AG10803 (cell line): ENCODE results near the gene EHBP1.
A peak's percentile ranks its signal among the peaks of the same experiment; 100 is the strongest.

ENCODE experiments used
- DNase-seq: peaks from one replicate; pipeline ENCODE4 v3.0.0; 2010; ENCODE audit warnings: low read depth
- H3K4me3 ChIP-seq: 2 replicates; pipeline ENCODE4 v1.5.1; 2011; ENCODE audit warnings: mild to moderate bottlenecking, low read length, control low read depth
- CTCF ChIP-seq: conservative IDR thresholded peaks from 2 replicates; pipeline ENCODE4 v1.5.1; 2011; ENCODE audit warnings: mild to moderate bottlenecking, low read length, control low read depth, inconsistent platforms

The EHBP1 gene

GRCh38 chr2:62931536-62931935 is 226.0 kb downstream of the EHBP1 start:
- H3K4me3 ChIP-seq = no peak overlapping the region
- no peak for TF ChIP-seq CTCF

GRCh38 chr2:62933398-62933917 is 227.9 kb downstream of the EHBP1 start:
- no peak overlapping the region for H3K4me3 ChIP-seq
- DNase-seq = no peak
- no peak for TF ChIP-seq CTCF

More at GRCh38 chr2:62931536-62931935, 226.0 kb downstream of the EHBP1 start:
- DNase-seq = no peak

- no peak for TF ChIP-seq CTCF
- no peak overlapping the region for H3K4me3 ChIP-seq
- DNase-seq = peak; percentile 10
Measured at GRCh38 chr2:62934517-62934916, 229.0 kb downstream of the EHBP1 start.

GRCh38 chr2:62938126-62938525 is 232.6 kb downstream of the EHBP1 start:
- peak; percentile 48 for DNase-seq
- TF ChIP-seq CTCF = no peak

GRCh38 chr2:62939735-62940491 is 234.4 kb downstream of the EHBP1 start:
- DNase-seq = peak; percentile 88
- no peak for TF ChIP-seq CTCF
- no peak overlapping the region for H3K4me3 ChIP-seq

More at GRCh38 chr2:62938126-62938525, 232.6 kb downstream of the EHBP1 start:
- no peak overlapping the region for H3K4me3 ChIP-seq

GRCh38 chr2:62940697-62941096 is 235.2 kb downstream of the EHBP1 start:
- no peak for DNase-seq
- no peak for TF ChIP-seq CTCF
- no peak overlapping the region for H3K4me3 ChIP-seq

- DNase-seq = no peak
- H3K4me3 ChIP-seq = no peak overlapping the region
- no peak for TF ChIP-seq CTCF
Measured at GRCh38 chr2:62941413-62941812, 235.9 kb downstream of the EHBP1 start.
